Activated T-cell treated with anti-CD3 and anti-CD28 coated beads for 4 hours (primary cell): ENCODE results near the gene SMIM34.
"Not testable (repeated sequence)": the region's sequence is repeated elsewhere in the genome, so short reads cannot be mapped to it uniquely, and the experiment has no call there.

Experiments used
- DNase-seq: peaks from one replicate; pipeline ENCODE4 v3.0.0-alpha.2; 2020

The SMIM34 gene, protein sequence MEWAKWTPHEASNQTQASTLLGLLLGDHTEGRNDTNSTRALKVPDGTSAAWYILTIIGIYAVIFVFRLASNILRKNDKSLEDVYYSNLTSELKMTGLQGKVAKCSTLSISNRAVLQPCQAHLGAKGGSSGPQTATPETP

DNA sequence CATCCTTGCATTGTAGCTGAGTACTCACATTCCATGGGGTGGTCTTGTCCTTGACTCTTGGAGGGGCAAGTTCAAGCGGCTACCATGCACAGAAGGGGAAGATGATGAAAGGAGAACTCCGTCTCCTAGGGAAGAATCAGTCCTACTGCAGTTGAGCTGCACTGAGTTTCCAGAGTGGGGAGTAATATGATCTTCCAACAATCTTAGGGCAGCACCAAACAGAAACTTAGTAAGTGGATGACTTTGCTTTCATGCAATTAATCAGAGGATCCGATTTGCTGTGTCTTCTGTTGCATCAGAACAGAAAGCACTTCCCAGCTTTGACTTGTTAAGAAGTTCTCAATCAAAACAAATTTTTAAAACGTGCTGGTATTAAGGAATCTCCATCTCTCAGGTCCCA lies at the start of gene SMIM34:
TSS of gene SMIM34 (minus strand) at position 147 of the 400 bp plus-strand sequence. CDS start at position 35, 112 bp downstream.
- DNase-seq: not testable (repeated sequence)

DNA sequence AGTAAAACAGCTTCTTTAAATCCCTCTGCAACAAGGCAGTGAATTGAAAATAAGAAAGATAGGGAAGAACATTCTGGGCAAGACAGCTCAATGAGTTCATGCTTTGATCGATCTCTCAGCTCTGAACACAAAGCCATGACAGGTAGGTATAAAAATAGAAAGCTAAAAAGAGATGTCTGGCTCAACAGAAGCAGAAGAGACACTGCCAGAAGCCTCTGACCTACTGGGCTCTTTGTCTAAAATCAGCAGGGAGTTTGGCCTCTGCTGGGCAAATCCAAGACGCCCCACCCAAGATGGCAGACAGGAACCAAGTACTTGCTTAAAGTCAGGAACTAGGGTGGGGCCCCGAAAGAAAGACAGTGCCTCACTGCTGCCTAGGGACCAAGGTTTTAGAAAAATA lies 43.6 kb upstream of the SMIM34 start:
- DNase-seq: not testable (repeated sequence)

DNA sequence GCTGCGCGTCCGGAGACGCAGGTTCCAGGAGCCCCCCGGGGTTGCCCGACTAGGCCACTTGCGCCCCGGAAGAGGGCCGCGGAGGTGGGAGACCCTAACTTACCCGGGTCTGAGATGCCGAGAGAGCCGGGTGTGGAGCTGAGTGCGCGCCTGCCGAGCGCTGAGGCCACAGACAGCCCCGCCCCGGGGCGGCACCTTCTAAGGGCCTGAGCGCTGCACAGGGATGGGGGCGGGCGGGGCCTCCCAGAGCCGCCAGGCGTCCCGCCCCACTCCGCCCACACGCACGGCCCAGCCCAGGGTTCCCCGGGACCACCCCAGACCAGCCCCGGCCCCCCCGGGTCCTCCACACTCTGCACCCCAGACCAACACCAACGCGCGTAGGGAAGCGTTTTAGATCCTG lies 35.7 kb upstream of the SMIM34 start:
- DNase-seq: not testable (repeated sequence)

DNA sequence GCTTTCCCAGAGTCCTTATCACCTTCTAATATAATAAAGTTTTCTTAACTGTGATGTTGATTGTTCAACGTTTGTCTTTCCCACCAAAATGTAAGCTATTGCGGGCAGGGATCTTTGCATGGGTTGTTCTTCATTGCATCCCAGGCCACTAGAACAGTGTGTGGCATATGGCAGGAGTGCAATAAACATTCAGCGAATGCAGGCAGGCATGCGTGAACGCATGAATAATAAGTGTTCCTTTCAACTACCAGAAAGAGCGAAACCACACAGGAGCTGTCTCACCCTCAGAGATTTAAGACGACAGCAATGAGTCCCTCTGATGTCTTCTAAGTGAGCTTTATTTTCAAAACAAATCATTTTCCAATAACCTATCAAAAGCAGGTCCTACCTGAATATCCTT lies 34.5 kb upstream of the SMIM34 start:
- not testable (repeated sequence) for DNase-seq

DNA sequence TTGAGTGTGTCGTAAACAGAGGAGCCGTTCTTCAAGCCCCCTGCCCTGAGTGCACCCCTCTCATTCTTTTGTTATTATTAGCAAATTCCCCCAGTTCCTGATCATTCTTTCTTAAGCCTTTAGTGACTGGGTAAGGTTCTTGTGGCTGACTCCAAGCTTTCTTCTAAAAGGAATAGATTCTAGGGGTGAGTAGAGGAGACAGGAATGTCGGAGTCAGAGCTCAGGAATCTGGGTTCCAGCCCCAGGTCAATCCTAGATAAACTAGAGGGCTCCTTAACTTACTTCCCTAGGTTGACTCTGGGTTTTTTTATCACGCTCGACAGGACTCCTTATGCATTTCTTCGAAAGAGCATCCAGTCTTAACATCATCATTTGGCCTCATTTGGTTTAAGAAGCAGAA lies 32.4 kb upstream of the SMIM34 start:
- not testable (repeated sequence) for DNase-seq

DNA sequence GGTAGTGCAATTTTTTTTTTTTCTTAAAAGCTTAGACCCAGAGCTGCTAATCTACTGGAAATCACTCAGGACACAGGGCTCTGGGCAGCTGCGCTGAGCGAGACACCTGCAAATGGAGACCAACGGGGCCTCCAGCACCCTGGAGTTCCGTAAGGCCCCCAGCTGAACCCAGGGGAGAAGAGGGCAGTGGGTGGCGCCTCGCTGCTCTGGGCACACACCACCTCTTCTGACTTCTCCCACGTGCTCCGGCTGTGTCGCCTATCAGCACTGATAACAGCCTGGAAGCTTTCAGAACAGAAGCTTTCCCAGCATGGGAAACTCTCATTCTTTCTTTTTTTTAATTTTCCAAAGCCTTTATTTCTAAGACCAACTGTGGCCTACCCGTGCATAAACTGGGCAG lies 31.9 kb upstream of the SMIM34 start:
- DNase-seq: not testable (repeated sequence)

DNA sequence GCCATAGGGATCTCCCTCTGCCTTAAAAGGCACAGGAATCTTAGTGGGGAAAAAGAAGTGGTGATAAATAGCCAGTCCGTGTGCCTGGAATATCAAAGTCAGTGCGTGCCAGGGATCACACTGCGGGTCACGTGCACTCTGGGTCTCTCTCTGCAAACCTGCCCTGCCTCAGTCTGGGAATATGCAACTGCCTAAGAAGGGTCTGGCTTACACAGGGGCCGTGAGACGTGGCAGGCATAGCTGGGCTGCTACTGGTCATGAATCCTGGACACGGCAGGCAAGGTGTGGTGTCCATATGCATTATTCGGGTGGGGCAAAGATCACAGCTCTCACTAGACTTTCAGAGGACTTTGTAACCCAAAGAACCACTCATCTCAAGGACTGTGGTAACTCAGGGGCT lies 23.3 kb upstream of the SMIM34 start:
- not testable (repeated sequence) for DNase-seq

DNA sequence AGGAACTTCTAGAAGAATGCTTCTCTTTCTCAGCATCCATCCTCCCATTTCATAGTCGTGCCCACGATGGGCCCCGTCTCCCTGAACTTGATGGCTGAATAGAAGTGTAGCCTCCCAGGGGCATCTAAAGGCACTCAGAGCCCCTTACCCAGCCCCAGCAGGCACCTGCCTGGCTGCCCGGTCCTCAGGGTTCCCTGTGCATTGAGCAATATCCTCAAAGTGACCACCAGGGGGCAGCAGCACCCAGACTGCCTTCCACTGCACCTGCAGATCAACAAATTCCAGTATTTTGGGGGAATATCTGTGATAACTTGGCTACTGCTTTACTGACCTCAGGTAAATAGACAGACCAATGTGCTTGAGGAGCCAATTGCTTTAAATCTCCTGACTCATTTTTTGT lies 19.7 kb upstream of the SMIM34 start:
- DNase-seq: not testable (repeated sequence)

DNA sequence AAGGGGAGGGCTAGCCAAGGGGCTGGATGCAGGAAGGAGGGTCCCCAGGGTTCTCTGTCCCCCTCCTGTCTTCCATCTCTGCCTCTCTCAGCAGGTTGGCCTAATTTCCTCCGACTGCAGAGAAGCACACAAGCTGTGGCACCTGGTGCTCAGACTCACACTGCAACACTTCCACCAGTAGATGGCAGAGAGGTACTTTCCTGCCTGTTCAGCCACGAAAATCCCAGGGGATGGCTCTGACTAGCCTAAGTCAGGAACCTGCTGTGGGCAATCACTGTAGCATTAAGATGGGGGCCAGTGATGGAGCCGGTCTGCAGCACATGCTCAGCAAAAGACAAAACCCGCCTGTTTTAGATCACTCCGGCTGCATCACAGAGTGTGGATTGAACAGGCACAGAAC lies 6.0 kb upstream of the SMIM34 start:
- DNase-seq: not testable (repeated sequence)

DNA sequence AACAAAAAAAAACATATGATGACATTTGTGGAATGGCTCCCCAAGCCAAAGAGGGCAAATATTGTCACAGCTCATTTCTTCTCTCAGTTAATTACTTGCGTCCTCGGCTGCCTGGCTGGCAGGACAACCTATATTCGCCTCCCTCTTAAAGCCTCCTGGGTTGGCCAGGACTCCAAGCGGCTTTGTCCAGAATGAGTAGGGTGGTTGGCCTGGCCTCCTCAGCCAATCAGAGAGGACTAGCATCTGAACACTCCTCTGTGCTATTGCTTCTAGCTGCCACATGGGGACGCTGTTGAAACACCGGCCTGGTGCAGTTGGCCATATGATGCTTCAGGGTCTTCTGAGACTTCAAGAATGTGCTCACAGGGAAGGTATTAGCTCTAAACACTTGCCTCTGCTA lies 4.7 kb upstream of the SMIM34 start:
- not testable (repeated sequence) for DNase-seq

DNA sequence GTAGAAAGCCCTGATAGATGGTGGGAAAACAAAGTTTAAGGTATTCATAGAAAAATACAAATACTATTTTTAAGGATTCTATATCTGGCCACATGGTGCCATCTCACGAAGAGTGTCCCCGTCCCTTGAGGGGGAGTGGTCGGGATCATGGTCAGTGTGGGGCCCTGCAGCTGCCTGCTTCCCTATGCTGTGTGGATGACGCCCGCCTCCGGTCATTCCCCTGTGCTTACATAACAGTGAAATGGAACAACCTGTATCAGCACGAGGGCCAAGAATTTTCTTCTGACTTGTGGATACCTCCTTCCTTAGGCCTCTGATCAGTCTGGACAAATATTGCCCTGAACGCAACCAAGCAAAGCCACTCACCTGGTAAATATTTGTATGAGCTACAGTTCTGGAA lies 3.6 kb upstream of the SMIM34 start:
- DNase-seq: not testable (repeated sequence)

DNA sequence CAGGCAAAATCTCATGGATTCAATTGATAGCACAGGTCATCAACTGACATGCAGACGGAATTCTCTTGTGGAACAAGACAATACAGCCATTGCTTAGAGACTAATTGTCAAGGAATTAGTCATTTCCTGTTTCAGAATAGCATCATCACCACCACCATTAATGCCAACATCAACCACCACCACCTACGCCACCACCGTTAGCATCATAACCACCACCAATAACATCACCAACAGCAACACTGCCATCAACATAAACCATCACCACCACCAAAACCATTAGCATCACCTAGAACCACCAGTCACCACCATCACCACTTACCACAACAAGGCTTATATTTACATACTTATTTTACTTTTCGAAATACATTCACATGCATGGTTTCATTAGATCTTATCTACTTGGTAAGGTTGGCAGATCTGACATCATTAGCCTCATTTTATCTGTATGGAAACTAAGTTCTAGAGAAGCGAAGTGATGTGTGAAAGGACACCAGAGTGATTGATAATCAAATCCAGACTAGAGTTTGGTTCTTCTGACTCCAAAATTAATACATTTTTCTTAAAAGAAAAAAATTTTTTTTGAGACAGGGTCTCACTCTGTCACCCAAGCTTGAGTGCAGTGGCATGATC lies 6.2 kb downstream of the SMIM34 start:
- not testable (repeated sequence) for DNase-seq

DNA sequence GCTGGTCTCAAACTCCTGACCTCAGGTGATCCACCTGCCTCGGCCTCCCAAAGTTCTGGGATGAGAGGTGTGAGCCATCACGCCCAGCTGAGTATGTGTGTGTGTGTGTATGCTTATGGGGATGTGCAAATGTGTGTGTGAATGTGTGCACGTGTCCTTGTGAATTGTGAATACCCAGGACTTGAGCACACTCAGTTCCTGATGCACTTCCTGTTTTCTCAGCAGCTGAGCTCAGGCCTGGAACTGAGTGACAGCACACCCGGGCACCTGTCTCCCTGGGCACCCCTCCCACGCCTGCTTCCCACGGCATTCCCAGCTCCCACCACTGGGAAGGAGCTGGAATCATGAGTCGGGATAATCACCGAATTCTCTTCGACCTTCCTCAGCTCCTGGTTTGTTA lies 16.5 kb downstream of the SMIM34 start:
- not testable (repeated sequence) for DNase-seq

DNA sequence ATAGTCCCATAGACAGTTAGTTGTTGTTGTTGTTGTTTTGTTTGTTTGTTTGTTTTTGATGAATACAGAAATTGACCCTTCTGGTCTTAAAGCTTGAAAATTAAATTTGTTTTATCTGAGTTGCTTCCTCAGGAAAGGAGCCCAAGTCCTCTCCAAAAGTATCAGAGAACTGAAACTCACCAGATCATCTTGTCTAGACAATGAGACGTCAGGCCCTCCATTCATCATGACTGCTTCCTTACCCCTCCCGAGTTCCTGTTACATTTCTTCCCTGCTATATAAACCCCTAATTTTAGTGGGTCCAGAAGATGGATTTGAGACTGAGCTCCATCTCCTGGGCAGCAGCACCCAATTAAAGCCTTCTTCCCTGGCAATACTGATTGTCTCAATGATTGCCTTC lies 17.1 kb downstream of the SMIM34 start:
- DNase-seq: not testable (repeated sequence)

DNA sequence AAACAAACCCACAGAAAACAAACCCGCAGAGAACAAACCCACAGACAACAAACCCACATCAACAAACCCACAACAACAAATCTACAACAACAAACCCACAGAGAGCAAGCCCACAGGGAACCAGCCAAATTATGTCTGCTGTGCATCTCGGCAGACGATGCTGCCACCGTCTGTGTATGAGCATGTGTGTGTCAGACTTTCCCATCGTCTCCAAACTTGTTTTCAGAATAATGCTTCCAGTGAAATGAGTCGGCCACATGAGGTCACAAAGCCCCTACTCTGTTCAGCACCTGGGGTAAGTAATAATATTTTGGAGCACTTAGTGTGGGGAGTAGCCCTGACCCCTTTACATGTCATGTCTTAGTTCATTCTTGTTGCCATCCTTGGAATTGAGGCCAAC lies 17.6 kb downstream of the SMIM34 start:
- not testable (repeated sequence) for DNase-seq

DNA sequence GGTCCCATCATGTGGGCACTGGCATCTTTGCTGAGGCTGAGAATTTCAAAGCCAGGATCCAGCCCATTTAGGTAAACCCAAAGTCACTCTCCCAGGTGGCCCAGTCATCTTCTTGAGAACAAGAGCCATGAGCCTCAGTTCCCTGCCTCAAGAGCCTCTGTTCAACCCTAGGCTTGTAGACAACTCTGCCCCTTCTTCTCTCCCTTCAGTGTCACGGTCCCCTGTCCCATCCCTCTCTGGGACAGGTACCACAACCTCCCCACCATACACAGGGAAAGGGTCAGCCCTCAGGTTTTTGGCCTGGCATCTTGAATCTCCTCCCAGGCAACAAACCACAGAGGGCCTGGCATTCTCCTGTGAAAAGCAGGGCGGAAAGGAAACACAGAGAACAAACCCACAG lies 18.1 kb downstream of the SMIM34 start:
- DNase-seq: not testable (repeated sequence)

DNA sequence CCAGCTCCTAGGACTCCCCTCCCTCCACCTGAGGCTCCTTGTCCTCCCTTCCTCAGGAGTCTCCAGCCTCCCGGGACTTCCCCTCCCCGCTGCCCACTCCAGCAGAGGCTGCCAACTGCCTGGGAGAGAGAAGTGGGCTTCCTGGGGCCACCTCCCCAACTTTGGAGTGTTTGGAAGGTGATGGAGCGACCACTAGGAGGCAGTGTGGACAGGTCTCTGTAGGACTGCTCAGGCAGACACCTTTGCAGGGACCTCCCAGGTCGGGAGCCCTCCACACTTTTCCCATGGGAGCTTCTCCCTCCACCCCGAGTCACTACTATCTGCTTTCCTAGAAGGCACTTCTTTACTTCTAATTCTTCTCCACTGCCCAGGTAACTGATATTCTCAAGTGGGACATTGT lies 19.0 kb downstream of the SMIM34 start:
- not testable (repeated sequence) for DNase-seq

DNA sequence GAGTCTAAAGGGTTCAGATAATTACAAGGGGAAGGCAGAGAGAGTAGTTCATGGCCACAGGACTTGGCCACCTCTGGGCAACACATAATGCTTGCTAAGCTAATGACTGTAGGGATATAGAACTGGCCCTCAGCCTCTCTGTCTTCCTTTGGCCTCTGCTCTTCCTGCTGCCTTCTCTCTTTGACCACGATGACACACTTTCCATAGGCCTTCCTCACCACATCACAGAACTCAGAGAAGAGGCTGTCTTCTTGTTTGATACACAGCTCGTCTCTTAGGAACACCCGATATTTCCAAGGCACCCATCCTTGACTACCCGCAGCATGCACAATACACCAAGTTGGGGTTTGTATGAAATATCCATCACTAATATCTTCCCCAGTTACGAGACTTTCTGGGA lies 23.2 kb downstream of the SMIM34 start:
- DNase-seq: not testable (repeated sequence)

DNA sequence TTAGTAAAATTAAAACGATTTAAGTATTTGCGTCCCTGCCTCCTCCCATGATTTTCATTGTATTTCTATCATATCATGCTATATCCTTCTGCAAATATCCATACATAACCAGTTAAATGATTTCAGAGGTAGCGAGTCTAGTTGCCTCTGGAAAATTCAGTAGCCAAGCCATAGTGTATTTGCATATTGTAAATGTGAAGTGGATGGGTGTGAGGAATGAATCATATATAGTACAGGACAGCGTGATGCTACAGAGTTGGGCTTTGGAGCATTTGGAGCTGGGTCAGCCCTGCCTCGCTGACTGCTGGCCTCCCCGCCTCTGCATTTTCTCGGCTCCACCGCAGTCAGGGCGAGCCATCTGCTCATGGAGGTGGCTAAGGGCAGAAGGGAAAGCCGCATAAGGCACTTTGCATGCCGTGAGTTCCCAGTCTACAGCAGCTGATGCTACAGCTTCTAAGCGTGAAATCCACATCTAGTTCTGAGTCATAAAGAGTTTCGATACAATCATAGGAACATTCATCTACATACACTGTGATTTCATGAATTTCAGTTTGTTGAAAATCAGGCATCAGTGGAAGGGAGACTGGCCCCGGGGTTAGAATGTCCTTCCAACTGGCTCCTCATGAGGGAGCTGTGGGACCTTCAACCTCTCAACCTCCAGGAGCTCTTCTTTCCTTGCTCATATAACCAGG lies 39.9 kb downstream of the SMIM34 start:
- not testable (repeated sequence) for DNase-seq

DNA sequence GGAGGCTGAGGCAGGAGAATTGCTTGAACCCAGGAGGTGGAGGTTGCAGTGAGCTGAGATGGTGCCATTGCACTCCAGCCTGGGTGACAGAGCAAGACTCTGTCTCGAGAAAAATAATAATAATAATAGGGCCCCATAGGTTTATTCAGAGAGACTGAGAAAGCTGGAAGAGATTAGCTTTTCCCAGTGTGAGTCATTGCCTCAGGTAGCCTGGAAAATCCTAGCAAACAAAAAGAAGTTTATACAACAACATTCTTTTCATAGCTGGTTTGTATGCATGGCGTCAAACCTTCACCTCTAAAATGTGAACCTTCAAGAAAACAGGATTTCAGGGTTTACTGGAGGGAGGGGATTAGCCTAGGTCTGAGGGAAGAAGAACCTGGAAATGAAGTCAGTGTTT lies 40.6 kb downstream of the SMIM34 start:
- DNase-seq: not testable (repeated sequence)

DNA sequence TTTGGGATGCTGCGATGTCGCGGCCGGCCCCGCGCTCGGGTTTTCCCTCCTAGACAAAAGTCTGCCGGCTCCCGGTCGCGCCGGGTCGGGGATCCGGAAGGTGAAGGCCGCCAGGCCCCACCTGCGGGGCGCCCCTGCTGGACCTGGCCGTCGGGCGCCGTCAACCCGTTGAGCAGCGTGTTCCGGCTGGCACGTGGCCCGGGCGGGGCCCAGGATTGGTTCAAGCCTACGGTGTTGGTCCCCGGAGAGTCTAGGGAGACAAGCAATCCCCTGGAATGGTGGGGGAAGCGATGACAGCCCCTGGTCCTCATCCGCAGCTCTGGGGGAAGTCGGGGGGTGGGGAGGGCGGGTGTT lies 48.2 kb downstream of the SMIM34 start:
- not testable (repeated sequence) for DNase-seq

DNA sequence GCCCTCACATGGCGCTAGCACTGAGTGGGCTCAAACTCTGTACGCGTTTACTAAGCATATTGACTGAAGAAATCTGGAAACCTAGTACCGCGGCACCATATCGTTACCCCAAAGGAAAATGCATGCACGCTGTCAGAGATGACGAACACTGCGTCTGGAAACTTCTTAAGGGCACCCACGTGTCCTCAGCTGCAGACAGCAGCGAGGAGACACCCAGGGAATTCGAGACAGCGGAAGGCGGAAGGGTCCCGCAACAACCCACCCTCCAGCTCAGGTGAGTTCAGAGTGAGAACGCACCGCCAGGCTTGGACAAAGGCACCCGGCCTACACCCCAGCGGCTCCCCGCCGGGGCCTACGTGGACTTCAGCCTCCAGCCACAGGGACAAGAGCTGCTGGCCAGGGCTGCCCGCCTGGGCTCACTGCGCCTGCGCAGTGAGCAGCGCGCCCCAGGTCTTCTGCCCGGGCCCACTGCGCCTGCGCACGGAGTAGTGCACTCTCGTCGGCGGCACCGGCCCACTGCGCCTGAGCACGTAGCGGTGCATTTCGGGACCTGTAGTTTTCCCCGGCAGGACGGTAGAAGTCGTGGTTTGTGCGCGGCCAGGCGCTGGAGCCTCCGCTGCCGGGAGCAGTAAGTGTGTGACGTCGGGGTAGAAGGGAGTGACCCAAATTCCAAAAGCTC lies 48.7 kb downstream of the SMIM34 start, which contains the start of gene SMIM11:
TSS of gene SMIM11 (plus strand) at position 568 of the 679 bp plus-strand sequence. CDS start 3,998 bp downstream, outside the sequence.
- not testable (repeated sequence) for DNase-seq

DNA sequence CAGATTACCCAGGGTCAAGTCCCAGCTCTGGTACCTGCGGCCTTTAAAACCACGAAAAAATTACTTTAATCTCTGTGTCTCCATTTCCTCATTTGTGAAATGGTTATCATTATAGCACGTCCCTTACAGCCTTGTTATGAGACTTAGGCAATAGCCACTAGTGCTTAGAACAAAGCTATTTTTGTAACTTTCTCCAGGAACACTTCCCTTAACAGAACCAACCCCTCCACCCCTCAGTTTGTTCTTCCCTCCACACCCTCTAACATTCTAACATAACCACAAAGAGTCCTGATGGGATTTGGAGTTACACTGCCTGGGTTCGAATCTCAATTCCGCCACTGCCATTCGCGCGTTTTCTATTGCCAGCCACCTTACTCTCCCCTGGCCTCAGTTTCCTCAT lies 49.3 kb downstream of the SMIM34 start:
- not testable (repeated sequence) for DNase-seq

DNA sequence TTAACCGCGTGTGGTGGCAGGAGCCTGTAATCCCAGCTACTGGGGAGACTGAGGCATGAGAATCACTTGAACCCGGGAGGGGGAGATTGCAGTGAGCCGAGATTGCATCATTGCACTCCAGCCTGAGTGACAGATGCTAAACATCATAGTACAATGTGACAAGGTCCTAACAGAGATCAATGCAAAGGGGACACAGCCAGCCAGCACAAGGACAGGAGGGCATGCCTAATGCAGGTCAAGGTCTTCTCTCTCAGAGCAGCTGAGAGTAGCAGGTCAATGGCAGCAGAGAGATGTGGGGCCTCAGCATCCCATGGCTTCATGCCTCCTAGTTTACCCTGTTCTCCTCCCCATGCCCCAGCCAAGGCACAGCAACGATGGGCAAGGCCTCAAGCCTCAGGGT lies 51.4 kb downstream of the SMIM34 start:
- DNase-seq: no peak
